DMS53 (cell line): Measurements from ENCODE around the gene ZNF654.
"Not testable (repeated sequence)": the region's sequence is repeated elsewhere in the genome, so short reads cannot be mapped to it uniquely, and the experiment has no call there.

Experiments
- DNase-seq: peaks from one replicate; lab custom pipeline; 2025; lab: John Stamatoyannopoulos, UW

The ZNF654 gene

GRCh38 chr3:88061746-88062145, 2.7 kb downstream of the ZNF654 start:
- DNase-seq, result no peak

- no peak for DNase-seq
Measured at GRCh38 chr3:88075072-88075471, 16.0 kb downstream of the ZNF654 start.

GRCh38 chr3:88075497-88075896, 16.4 kb downstream of the ZNF654 start:
- DNase-seq, result no peak

- no peak for DNase-seq
Measured at GRCh38 chr3:88076712-88077111, 17.7 kb downstream of the ZNF654 start.

- no peak for DNase-seq
Measured at GRCh38 chr3:88078932-88079331, 19.9 kb downstream of the ZNF654 start.

GRCh38 chr3:88082854-88083253, 23.8 kb downstream of the ZNF654 start:
- DNase-seq, result no peak

GRCh38 chr3:88084097-88084501, 25.0 kb downstream of the ZNF654 start:
- DNase-seq, result no peak

- no peak for DNase-seq
Measured at GRCh38 chr3:88090681-88091080, 31.6 kb downstream of the ZNF654 start.

GRCh38 chr3:88092270-88092669, 33.2 kb downstream of the ZNF654 start:
- no peak for DNase-seq

- DNase-seq, result no peak
Measured at GRCh38 chr3:88093266-88093665, 34.2 kb downstream of the ZNF654 start.

GRCh38 chr3:88101142-88101541, 42.1 kb downstream of the ZNF654 start:
- DNase-seq, result no peak

- DNase-seq, result no peak
Measured at GRCh38 chr3:88105325-88105724, 46.3 kb downstream of the ZNF654 start.

- DNase-seq, result no peak
Measured at GRCh38 chr3:88112289-88112688, 53.2 kb downstream of the ZNF654 start.

- peak; percentile 58 for DNase-seq
Measured at GRCh38 chr3:88113311-88114162, 54.5 kb downstream of the ZNF654 start.

GRCh38 chr3:88114878-88115549, 56.0 kb downstream of the ZNF654 start:
- no peak for DNase-seq

- DNase-seq, result no peak
Measured at GRCh38 chr3:88117683-88118082, 58.6 kb downstream of the ZNF654 start.

- DNase-seq, result not testable (repeated sequence)
Measured at GRCh38 chr3:88118603-88119002, 59.5 kb downstream of the ZNF654 start.

GRCh38 chr3:88123526-88123925, 64.5 kb downstream of the ZNF654 start:
- no peak for DNase-seq

- DNase-seq, result no peak
Measured at GRCh38 chr3:88131695-88132094, 72.6 kb downstream of the ZNF654 start.

GRCh38 chr3:88132894-88133293, 73.8 kb downstream of the ZNF654 start:
- no peak for DNase-seq

GRCh38 chr3:88133711-88134263, 74.7 kb downstream of the ZNF654 start:
- no peak for DNase-seq

- DNase-seq, result no peak
Measured at GRCh38 chr3:88137836-88138235, 78.8 kb downstream of the ZNF654 start.

GRCh38 chr3:88141458-88142083, 82.5 kb downstream of the ZNF654 start:
- no peak for DNase-seq
